PC-3 (cell line): ENCODE measurements around the gene CTNNA2. TPM values are rescaled to one million over a fixed set of nuclear protein-coding genes. Genes with fewer than 3 reads are reported as not detected.

Source experiments
- ATAC-seq: fragments of 200-7000 bp; cut with Tn5 transposase; 2 replicates; pipeline ENCODE4 v1.9.1; 2020; ENCODE audit warnings: mild to moderate bottlenecking, moderate library complexity
- BruUV-seq: library from RNA; stranded (reverse); fragments of 400-500 nt; replicated peaks from 2 replicates; lab custom pipeline; 2021; lab: Mats Ljungman, UMichigan
- CTCF ChIA-PET: fragments of 300-600 bp; sonication (Branson Sonifier 250); formaldehyde crosslinking; loops from one replicate; lab custom pipeline; 2022; ENCODE audit warnings: antibody characterized with exemption; lab: Charles Lee
- POLR2A ChIA-PET: fragments of 300-600 bp; sonication (Branson Sonifier 250); formaldehyde crosslinking; loops from one replicate; lab custom pipeline; 2022; ENCODE audit warnings: antibody characterized with exemption; ENCODE audit not compliant: unreplicated experiment; lab: Charles Lee
- DNase-seq: peaks from one replicate; pipeline ENCODE4 v3.0.0-alpha.2; 2015
- H2AFZ ChIP-seq: fragments of 300-600 bp; sonication (generic); 2 replicates; pipeline ENCODE4 v1.6.0; 2016; ENCODE audit warnings: antibody characterized with exemption, low read length
- H3F3A ChIP-seq: fragments of 300-600 bp; sonication (generic); one replicate; pipeline ENCODE4 v1.6.0; 2017; ENCODE audit warnings: antibody characterized with exemption, low read length, control low read depth, mild to moderate bottlenecking; ENCODE audit not compliant: unreplicated experiment
- H3K27ac ChIP-seq: fragments of 300-600 bp; sonication (generic); 2 replicates; pipeline ENCODE4 v1.5.1; 2016; ENCODE audit warnings: mild to moderate bottlenecking, low read length
- H3K27me3 ChIP-seq: fragments of 300-600 bp; sonication (generic); 2 replicates; pipeline ENCODE4 v1.6.1; 2016; ENCODE audit warnings: low read length, mixed read lengths
- H3K36me3 ChIP-seq: fragments of 300-600 bp; sonication (generic); 2 replicates; pipeline ENCODE4 v1.6.1; 2016; ENCODE audit warnings: low read depth, mixed run types, low read length, mixed read lengths
- H3K4me1 ChIP-seq: fragments of 300-600 bp; sonication (generic); 2 replicates; pipeline ENCODE4 v1.5.1; 2016; ENCODE audit warnings: low read length; ENCODE audit not compliant: insufficient read depth
- H3K4me2 ChIP-seq: fragments of 300-600 bp; sonication (generic); 2 replicates; pipeline ENCODE4 v1.6.0; 2016; ENCODE audit warnings: low read length
- H3K4me3 ChIP-seq: fragments of 300-600 bp; sonication (generic); 2 replicates; pipeline ENCODE4 v1.5.1; 2016; ENCODE audit warnings: mild to moderate bottlenecking, low read length, mixed read lengths
- H3K79me2 ChIP-seq: fragments of 300-600 bp; sonication (generic); 2 replicates; pipeline ENCODE4 v1.6.1; 2017; ENCODE audit warnings: low read length, mixed read lengths
- H3K9ac ChIP-seq: fragments of 300-600 bp; sonication (generic); 2 replicates; pipeline ENCODE4 v1.6.0; 2016; ENCODE audit warnings: mild to moderate bottlenecking, low read length
- H3K9me2 ChIP-seq: fragments of 300-600 bp; sonication (generic); replicated peaks from 2 replicates; pipeline ENCODE4 v1.6.1; 2016; ENCODE audit warnings: mixed run types, low read length, mixed read lengths
- H3K9me3 ChIP-seq: fragments of 300-600 bp; sonication (generic); 2 replicates; pipeline ENCODE4 v1.6.1; 2016; ENCODE audit warnings: low read length, mixed read lengths
- H4K20me1 ChIP-seq: fragments of 300-600 bp; sonication (generic); 2 replicates; pipeline ENCODE4 v1.6.1; 2016; ENCODE audit warnings: low read length, mixed read lengths
- CTCF ChIP-seq: fragments of 300-600 bp; sonication (generic); conservative IDR thresholded peaks from 2 replicates; pipeline ENCODE4 v1.5.1; 2017; ENCODE audit warnings: antibody characterized with exemption, low read depth, mild to moderate bottlenecking, low read length
- EZH2 ChIP-seq: fragments of 300-600 bp; sonication (generic); IDR thresholded peaks from one replicate; pipeline ENCODE4 v1.6.1; 2017; ENCODE audit warnings: antibody characterized with exemption, mild to moderate bottlenecking, low read length; ENCODE audit not compliant: unreplicated experiment
- EZH2phosphoT487 ChIP-seq: fragments of 300-600 bp; sonication (generic); IDR thresholded peaks from 2 replicates; pipeline ENCODE4 v1.6.1; 2018; ENCODE audit warnings: mild to moderate bottlenecking, antibody characterized with exemption, low read length, borderline replicate concordance
- intact Hi-C: fragments of 100-400 bp; cut with micrococcal nuclease; formaldehyde crosslinking; loops from 2 replicates; pipeline ENCODE4 v1.9.0; 2023
- total RNA-seq: library from RNA; depleted of rRNA; stranded (reverse); fragments of >200 nt; gene quantifications from 2 replicates; pipeline ENCODE4 v1.2.3, GENCODE V29; 2014

Gene CTNNA2
- total RNA-seq, 1 experiment from 2014 or later = not detected

GRCh38 chr2:79862756-79863155, 349.9 kb downstream of the CTNNA2 start:
- Histone ChIP-seq H3K9me3 (no peaks in the 10 kb centered on the region), H2AFZ (no peak overlapping the region), H3F3A (no peaks in the 10 kb centered on the region), H3K4me1 (no peaks in the 10 kb centered on the region), H3K27ac (no peak overlapping the region), H3K79me2 (no peaks in the 10 kb centered on the region), H3K27me3 (no peaks in the 10 kb centered on the region), H4K20me1 (no peaks in the 10 kb centered on the region), H3K4me3 (no peak overlapping the region), H3K9ac (no peak overlapping the region), H3K4me2 (no peak overlapping the region), H3K36me3 (no peaks in the 10 kb centered on the region), H3K9me2 (no peaks in the 10 kb centered on the region)
- intact Hi-C loops = no loop called here
- TF ChIP-seq EZH2phosphoT487 = no peak
- TF ChIP-seq EZH2 = no peak
- no peak for TF ChIP-seq CTCF
- ATAC-seq (no peak), DNase-seq (no peak)
- CTCF ChIA-PET = no interaction called here
- BruUV-seq = no TSS peak
- POLR2A ChIA-PET = no interaction called here

- DNase-seq (no peak), ATAC-seq (no peak)
- no TSS peak for BruUV-seq
- Histone ChIP-seq H2AFZ (no peak overlapping the region), H3K4me2 (no peak overlapping the region), H3K79me2 (no peaks in the 10 kb centered on the region), H3K9ac (no peak overlapping the region), H3K27ac (no peak overlapping the region), H3K9me3 (no peaks in the 10 kb centered on the region), H3K9me2 (no peaks in the 10 kb centered on the region), H3K27me3 (no peaks in the 10 kb centered on the region), H3F3A (no peaks in the 10 kb centered on the region), H3K36me3 (no peaks in the 10 kb centered on the region), H3K4me1 (no peaks in the 10 kb centered on the region), H4K20me1 (no peaks in the 10 kb centered on the region), H3K4me3 (no peak overlapping the region)
- CTCF ChIA-PET = no interaction called here
- POLR2A ChIA-PET = no interaction called here
- intact Hi-C loops = no loop called here
- no peak for TF ChIP-seq CTCF
- no peak for TF ChIP-seq EZH2
- TF ChIP-seq EZH2phosphoT487 = no peak
Observed at GRCh38 chr2:79872656-79873055, 359.8 kb downstream of the CTNNA2 start.

- no peaks in the 10 kb centered on the region for H3F3A ChIP-seq
- ChIA-PET CTCF (no interaction called here), POLR2A (no interaction called here)
- H4K20me1 ChIP-seq = no peaks in the 10 kb centered on the region
- H3K79me2 ChIP-seq = no peaks in the 10 kb centered on the region
- H2AFZ ChIP-seq = no peak overlapping the region
- no TSS peak for BruUV-seq
- DNase-seq (no peak), ATAC-seq (no peak)
- no peak overlapping the region for H3K4me2 ChIP-seq
- H3K9me2 ChIP-seq = no peaks in the 10 kb centered on the region
- no peaks in the 10 kb centered on the region for H3K36me3 ChIP-seq
- no peak overlapping the region for H3K4me3 ChIP-seq
- no peaks in the 10 kb centered on the region for H3K9me3 ChIP-seq
- no peak for TF ChIP-seq CTCF
- TF ChIP-seq EZH2phosphoT487 = no peak
- no peak for TF ChIP-seq EZH2
- H3K9ac ChIP-seq = no peak overlapping the region
- H3K27me3 ChIP-seq = no peaks in the 10 kb centered on the region
- H3K4me1 ChIP-seq = no peaks in the 10 kb centered on the region
- intact Hi-C loops = no loop called here
- no peak overlapping the region for H3K27ac ChIP-seq
Observed at GRCh38 chr2:79874015-79874414, 361.2 kb downstream of the CTNNA2 start.
